BLaER1 (cell line): ENCODE results near the gene P2RX1.
A peak's percentile ranks its signal among the peaks of the same experiment; 100 is the strongest.

ENCODE experiments used
- H3K27ac ChIP-seq: shearing (Covaris generic); formaldehyde crosslinking; 2 replicates; pipeline ENCODE4 v1.8.1; 2022
- H3K27me3 ChIP-seq: shearing (Covaris generic); formaldehyde crosslinking; 2 replicates; pipeline ENCODE4 v1.8.1; 2022
- H3K36me3 ChIP-seq: shearing (Covaris generic); formaldehyde crosslinking; 2 replicates; pipeline ENCODE4 v1.8.1; 2022
- H3K4me1 ChIP-seq: shearing (Covaris generic); formaldehyde crosslinking; 2 replicates; pipeline ENCODE4 v1.8.1; 2022
- H3K4me2 ChIP-seq: shearing (Covaris generic); formaldehyde crosslinking; 2 replicates; pipeline ENCODE4 v1.8.1; 2022
- H3K4me3 ChIP-seq: shearing (Covaris generic); formaldehyde crosslinking; 2 replicates; pipeline ENCODE4 v1.8.1; 2022
- H3K9ac ChIP-seq: shearing (Covaris generic); formaldehyde crosslinking; 2 replicates; pipeline ENCODE4 v1.8.1; 2022
- H3K9me3 ChIP-seq: shearing (Covaris generic); formaldehyde crosslinking; 2 replicates; pipeline ENCODE4 v1.8.1; 2022
- H4K20me1 ChIP-seq: shearing (Covaris generic); formaldehyde crosslinking; 2 replicates; pipeline ENCODE4 v1.8.1; 2022
- Cebpa-rat ChIP-seq: shearing (Covaris generic); IDR thresholded peaks from 2 replicates; pipeline ENCODE4 v1.8.1; 2022

Gene P2RX1

GRCh38 chr17:3940965-3941698, 24.9 kb upstream of the P2RX1 start:
- peaks cover 23% of the 10 kb centered on the region; the same call in 1 of the 2 replicates for H4K20me1 ChIP-seq
- H3K9me3 ChIP-seq = no peaks in the 10 kb centered on the region
- no peak overlapping the region for H3K9ac ChIP-seq
- H3K36me3 ChIP-seq = peaks cover 100% of the 10 kb centered on the region
- H3K27me3 ChIP-seq = no peaks in the 10 kb centered on the region
- H3K4me1 ChIP-seq = peaks cover 14% of the 10 kb centered on the region
- no peak for TF ChIP-seq Cebpa-rat
- H3K27ac ChIP-seq = no peak overlapping the region
- no peak overlapping the region for H3K4me3 ChIP-seq
- H3K4me2 ChIP-seq = no peak overlapping the region

GRCh38 chr17:3937359-3937758, 21.1 kb upstream of the P2RX1 start:
- Histone ChIP-seq H3K9me3 (no peaks in the 10 kb centered on the region), H3K36me3 (peaks cover 93% of the 10 kb centered on the region), H3K4me1 (peaks cover 9% of the 10 kb centered on the region), H3K4me2 (no peak overlapping the region), H4K20me1 (no peaks in the 10 kb centered on the region), H3K27me3 (no peaks in the 10 kb centered on the region), H3K4me3 (no peak overlapping the region), H3K9ac (no peak overlapping the region), H3K27ac (no peak overlapping the region)
- TF ChIP-seq Cebpa-rat = no peak

GRCh38 chr17:3935825-3936355, 19.6 kb upstream of the P2RX1 start:
- H3K27ac ChIP-seq = no peak overlapping the region
- TF ChIP-seq Cebpa-rat = no peak

GRCh38 chr17:3935140-3935542, 18.9 kb upstream of the P2RX1 start:
- Histone ChIP-seq H3K27ac (no peak overlapping the region), H3K9me3 (no peaks in the 10 kb centered on the region), H3K4me3 (no peak overlapping the region), H3K4me2 (no peak overlapping the region), H4K20me1 (no peaks in the 10 kb centered on the region), H3K4me1 (peaks cover 9% of the 10 kb centered on the region), H3K36me3 (peaks cover 89% of the 10 kb centered on the region), H3K9ac (no peak overlapping the region), H3K27me3 (no peaks in the 10 kb centered on the region)
- TF ChIP-seq Cebpa-rat = no peak

More at GRCh38 chr17:3935825-3936355, 19.6 kb upstream of the P2RX1 start:
- H3K4me3 ChIP-seq = no peak overlapping the region
- no peaks in the 10 kb centered on the region for H3K27me3 ChIP-seq
- H3K36me3 ChIP-seq = peaks cover 90% of the 10 kb centered on the region
- no peak overlapping the region for H3K4me2 ChIP-seq
- H4K20me1 ChIP-seq = no peaks in the 10 kb centered on the region
- no peak overlapping the region for H3K9ac ChIP-seq
- H3K4me1 ChIP-seq = peaks cover 9% of the 10 kb centered on the region
- H3K9me3 ChIP-seq = no peaks in the 10 kb centered on the region

GRCh38 chr17:3929764-3930163, 13.5 kb upstream of the P2RX1 start:
- Histone ChIP-seq H3K4me3 (no peak overlapping the region), H4K20me1 (no peaks in the 10 kb centered on the region), H3K36me3 (peaks cover 78% of the 10 kb centered on the region), H3K4me2 (no peak overlapping the region), H3K9ac (no peak overlapping the region), H3K27ac (peak overlapping the region; percentile 35; the same call in 1 of the 2 replicates), H3K27me3 (no peaks in the 10 kb centered on the region), H3K9me3 (no peaks in the 10 kb centered on the region), H3K4me1 (peaks cover 26% of the 10 kb centered on the region)
- no peak for TF ChIP-seq Cebpa-rat

- Histone ChIP-seq H3K36me3 (peaks cover 78% of the 10 kb centered on the region), H3K4me3 (no peak overlapping the region), H3K9ac (no peak overlapping the region), H3K4me2 (no peak overlapping the region), H3K27ac (peak overlapping the region; percentile 35), H3K9me3 (no peaks in the 10 kb centered on the region), H4K20me1 (no peaks in the 10 kb centered on the region), H3K27me3 (no peaks in the 10 kb centered on the region), H3K4me1 (peaks cover 25% of the 10 kb centered on the region)
- no peak for TF ChIP-seq Cebpa-rat
Measured at GRCh38 chr17:3929181-3929580, 12.9 kb upstream of the P2RX1 start.

GRCh38 chr17:3928406-3928805, 12.1 kb upstream of the P2RX1 start:
- Histone ChIP-seq H3K4me2 (peak overlapping the region; percentile 49; the same call in 1 of the 2 replicates), H3K27me3 (no peaks in the 10 kb centered on the region), H4K20me1 (no peaks in the 10 kb centered on the region), H3K27ac (peak overlapping the region; percentile 13; the same call in 1 of the 2 replicates), H3K9me3 (no peaks in the 10 kb centered on the region), H3K9ac (no peak overlapping the region), H3K36me3 (peaks cover 79% of the 10 kb centered on the region), H3K4me3 (no peak overlapping the region), H3K4me1 (peaks cover 29% of the 10 kb centered on the region)
- TF ChIP-seq Cebpa-rat = no peak

- H3K36me3 ChIP-seq = peaks cover 79% of the 10 kb centered on the region
- H3K9ac ChIP-seq = no peak overlapping the region
- H4K20me1 ChIP-seq = no peaks in the 10 kb centered on the region
- no peak for TF ChIP-seq Cebpa-rat
- no peak overlapping the region for H3K4me3 ChIP-seq
- no peaks in the 10 kb centered on the region for H3K9me3 ChIP-seq
- no peaks in the 10 kb centered on the region for H3K27me3 ChIP-seq
- peak overlapping the region; percentile 49 for H3K4me2 ChIP-seq
- H3K4me1 ChIP-seq = peaks cover 36% of the 10 kb centered on the region
- peak overlapping the region; percentile 20 for H3K27ac ChIP-seq
Measured at GRCh38 chr17:3927628-3928340, 11.5 kb upstream of the P2RX1 start.

- no peaks in the 10 kb centered on the region for H3K27me3 ChIP-seq
- H4K20me1 ChIP-seq = no peaks in the 10 kb centered on the region
- peak overlapping the region; percentile 49 for H3K4me2 ChIP-seq
- peak overlapping the region; percentile 22 for H3K27ac ChIP-seq
- no peak for TF ChIP-seq Cebpa-rat
- H3K36me3 ChIP-seq = peaks cover 72% of the 10 kb centered on the region
- H3K4me3 ChIP-seq = no peak overlapping the region
- H3K4me1 ChIP-seq = peaks cover 43% of the 10 kb centered on the region
- no peak overlapping the region for H3K9ac ChIP-seq
- H3K9me3 ChIP-seq = no peaks in the 10 kb centered on the region
Measured at GRCh38 chr17:3926860-3927627, 10.8 kb upstream of the P2RX1 start.
